Forelimb muscle (tissue), 1 donor: ENCODE results near the gene TMEM179. TPM values are rescaled to one million over a fixed set of nuclear protein-coding genes. Genes with fewer than 3 reads are reported as not detected.

ENCODE experiments used
- DNase-seq: peaks from one replicate; pipeline ENCODE4 v3.0.0-alpha.2; 2013; ENCODE audit warnings: low read depth
- polyA plus RNA-seq: library from polyadenylated mRNA; unstranded; fragments of 120-200 nt; gene quantifications from one replicate; pipeline ENCODE4 v1.2.1, GENCODE V29; 2013; ENCODE audit not compliant: insufficient read length

The TMEM179 gene
- polyA plus RNA-seq, 1 donor: 1.1 TPM

DNA sequence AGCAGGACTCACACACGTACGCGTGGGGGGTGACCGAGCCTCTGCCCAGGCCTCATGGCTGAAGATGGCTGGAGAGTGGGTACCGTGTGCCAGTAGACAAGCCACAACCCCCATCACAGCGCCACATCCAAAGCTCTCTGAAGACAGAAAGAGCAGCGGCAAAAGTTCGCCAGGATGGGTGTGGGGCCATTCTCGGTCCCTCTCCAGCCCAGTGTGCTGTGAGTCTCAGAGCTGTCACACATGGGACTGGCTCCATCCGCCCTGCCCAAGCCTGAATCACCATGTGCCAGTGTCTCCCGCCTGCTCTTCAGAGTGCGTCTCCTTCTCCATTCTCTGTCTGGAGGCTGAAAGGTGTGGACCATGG is 5.7 kb downstream of the TMEM179 start:
- DNase-seq: no peak

DNA sequence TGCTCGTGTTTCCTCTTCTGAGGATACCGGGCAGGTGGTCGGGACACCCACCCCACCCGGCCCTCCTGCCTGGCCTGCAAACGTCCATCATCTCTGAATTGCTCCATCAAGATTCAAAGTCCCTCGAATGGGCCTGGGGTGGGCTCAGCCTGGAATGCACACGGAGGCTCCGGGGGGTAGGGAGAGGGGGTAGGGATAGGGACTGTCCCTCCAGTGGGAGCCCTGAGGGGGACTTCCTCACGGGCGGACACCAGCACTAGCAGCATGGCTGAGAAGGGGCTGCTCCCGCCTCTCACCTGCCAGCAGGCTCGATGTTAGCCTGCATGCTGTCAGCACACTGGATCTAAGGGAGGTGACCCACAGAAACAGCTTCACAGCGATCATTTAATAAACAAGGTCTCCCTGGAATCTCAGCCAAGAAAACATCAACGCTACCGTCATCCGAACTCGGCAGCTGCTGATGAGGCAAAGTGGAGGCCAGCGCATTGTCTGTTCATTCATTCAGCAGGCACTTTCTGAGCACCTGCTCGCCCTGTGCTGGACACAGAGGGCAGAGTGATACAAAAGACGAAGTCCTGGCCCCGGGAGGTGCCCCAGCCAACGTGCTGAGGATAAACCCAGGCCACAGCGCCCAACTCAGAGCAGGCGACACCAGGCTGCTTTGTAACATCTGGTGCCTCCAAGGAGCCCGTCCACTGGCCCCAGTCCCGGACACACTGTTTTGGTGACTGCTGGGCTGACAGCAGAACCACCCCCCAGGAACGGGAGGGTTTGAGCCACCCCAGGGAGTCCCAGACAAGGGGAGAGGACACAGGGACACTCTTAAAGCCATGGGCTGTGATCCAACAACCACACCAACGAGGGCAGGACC is 6.3 kb downstream of the TMEM179 start:
- no peak for DNase-seq

DNA sequence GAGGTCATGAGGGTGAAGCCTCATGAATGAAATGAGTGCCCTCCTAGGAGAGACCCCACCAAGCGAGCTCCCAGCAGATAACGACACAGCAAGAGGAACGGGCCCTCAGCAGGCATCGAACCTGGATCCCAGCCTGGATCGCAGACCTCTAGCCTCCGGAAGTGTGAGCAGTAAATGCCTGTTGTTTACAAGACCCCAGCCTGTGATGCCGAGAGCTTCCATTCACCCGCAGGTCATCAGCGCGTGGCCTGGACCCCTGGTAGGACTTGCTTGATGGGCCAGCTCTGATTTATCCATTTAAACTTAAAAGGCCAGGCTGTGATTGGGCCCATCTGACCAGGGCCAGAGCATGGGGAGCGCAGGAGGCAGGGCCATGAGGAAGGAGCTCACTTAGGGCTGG is 7.0 kb downstream of the TMEM179 start:
- no peak for DNase-seq

DNA sequence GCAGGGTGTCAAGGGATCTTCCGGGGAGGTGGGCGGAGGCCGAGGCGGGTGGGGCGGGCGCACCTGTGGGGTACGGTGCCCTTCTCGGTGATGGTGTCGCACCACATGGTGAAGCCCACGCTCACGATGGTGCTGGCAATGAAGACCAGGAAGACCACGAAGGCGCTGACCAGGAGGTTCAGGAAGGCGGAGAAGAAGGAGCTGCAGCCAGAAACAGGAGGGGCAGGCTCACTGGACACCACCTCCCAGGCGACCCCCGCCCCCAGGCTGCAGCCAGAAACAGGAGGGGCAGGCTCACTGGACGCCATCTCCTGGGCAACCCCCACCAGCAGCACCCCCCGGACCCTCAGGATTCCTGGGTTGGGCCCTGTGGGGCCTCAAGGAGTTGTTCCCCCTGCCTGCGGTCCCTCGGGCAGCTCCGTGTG is 7.6 kb downstream of the TMEM179 start:
- DNase-seq: no peak

DNA sequence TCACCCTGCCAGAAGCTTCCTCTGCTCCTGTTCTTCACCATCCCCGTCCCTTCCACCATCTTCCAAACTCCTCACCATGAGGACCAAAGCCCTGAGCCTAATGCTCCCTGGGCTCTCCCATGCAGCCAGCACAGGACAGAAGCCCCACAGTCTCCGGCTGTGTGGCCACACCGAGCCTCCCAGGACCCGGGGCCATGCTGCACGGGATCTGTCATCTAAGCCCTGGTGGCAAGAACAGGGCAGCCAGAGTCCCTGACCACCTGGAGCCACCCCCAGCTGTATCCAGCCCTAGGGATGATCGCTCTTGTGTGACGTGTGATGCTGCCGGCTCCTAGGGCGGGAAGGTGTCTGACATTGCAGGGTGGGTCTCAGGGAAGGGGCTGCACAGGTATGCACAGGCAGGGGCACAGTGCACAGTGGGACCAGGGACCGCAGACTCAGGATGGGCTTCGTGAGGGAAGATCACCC is 8.1 kb downstream of the TMEM179 start:
- DNase-seq: no peak

DNA sequence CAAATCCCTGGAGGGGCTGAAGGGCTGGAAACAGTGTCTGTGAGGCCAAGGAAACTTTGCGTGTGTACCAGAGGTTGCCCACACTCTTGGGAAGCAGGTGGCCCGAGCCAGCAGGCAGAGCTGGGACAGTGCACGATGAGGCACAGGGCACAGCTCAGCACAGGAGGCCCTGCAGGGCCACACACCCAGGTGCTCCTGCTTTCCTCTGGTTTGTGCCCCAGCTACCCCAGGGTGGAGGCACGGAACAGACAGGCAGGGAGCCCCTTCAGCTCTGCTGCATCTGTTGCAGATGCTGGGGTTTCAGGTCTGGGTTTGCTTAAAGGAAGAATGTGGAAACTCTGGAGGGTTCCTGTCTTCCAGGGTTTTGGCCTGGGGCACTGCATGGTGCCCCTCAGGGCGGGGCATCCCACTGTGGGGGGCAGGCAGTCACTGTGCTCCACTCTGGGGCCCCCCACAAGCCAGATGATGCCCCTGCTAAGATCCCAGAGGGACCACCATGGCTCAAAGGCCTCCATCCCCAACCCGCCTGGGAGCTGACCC is 8.6 kb downstream of the TMEM179 start:
- no peak for DNase-seq

DNA sequence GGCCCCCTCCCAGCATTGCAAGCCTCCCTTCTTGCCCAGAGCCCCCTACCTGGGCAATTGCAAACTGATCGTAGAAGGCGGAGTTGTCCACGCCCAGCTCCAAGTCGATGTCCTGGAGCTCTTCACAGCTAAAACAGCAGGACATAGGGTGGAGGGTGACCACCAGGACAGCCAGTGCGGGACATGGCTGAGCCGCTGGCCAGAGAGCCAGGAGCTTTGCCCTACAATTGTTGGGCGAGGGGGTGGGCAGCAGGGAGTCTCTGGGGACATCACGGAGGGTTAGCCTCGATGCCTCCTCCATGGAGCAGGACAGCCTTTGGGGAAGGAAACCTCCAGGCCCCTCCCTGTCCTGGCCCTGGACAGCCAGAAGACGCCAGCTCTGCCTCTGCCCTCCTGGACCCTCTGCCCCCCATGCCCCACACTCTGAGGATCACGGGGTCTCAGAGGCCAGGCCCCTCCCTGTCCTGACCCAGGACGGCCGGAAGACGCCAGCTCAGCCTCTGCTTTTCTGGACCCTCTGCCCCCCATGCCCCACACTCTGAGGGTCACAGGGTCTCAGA is 9.4 kb downstream of the TMEM179 start:
- DNase-seq: no peak

DNA sequence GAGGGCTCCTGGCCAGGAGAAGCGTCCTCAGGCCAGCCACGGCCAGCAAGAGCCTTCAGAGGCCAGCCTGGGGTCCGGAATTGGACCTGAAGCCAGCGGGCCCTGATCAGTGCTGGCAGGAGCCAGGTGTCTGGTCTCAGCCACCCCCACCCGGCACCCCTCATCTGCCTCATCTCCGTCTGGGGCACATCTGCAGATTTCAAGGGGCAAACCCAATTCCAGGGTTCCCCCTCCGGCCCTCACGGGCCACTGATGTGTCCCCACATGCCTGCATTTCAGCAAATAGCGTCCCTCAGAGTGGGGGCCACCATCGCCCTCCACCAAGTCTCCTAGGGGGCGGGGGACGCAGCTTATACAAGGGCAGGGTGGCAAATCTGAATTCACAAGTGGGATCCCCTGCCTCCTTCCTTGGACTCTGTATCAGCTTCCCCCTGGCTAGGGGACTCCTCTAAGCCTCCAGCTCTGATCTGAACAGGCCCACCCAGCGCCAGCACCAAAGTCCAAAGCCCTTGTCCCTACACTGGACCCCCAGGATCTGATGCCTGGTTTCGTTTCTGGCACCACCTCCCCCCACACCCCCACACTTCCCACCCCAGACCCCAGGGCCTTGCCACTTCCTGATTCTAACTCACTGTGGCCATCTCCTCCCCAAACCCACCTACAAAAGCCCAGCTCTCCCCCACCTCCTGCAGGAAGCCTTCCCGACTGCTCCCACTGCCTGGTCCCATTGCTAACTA is 10.1 kb downstream of the TMEM179 start:
- DNase-seq: no peak

DNA sequence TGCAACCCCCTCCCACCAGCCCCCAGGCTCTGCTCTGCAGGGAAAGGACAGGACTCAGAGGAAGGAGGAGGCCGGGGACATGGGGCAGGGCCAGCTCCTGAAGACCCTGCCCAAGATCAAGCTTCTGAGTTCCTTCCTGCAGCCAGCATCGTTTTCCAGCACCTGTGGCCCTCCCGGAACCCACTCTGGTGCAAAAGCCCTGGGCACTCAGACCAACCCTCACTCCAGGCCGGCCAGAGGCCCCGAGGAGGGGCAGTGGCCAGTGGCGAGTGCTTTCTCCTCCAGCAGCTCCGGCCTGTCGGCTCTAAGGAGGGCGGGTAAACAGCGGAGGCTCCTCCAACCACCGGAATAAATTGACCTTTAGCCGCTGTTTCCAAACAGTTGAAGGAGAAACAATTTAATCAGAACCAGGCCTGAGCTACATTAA is 10.8 kb downstream of the TMEM179 start:
- no peak for DNase-seq

DNA sequence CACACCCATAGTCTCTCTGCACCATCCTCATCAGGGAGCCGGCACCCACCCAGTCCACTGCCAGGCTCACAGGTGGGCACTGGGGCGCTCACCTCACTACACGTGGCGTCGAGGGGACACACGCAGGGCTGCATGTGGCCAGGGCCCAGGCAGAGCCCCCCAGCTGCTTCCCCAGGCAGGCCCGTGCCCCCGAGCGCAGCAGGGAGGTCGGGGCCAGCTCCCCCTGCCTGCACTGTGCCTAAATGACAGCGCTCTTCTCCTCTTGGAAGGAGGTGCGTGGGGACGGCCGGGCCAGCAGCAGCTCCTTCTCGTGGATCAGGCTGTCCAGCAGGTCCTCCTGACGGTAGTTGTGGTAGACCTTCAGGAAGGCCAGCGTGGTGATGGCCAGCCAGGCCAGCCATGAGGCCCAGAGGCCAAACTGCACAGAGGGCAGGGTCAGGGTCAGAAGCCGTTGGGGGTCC is 11.3 kb downstream of the TMEM179 start:
- no peak for DNase-seq

DNA sequence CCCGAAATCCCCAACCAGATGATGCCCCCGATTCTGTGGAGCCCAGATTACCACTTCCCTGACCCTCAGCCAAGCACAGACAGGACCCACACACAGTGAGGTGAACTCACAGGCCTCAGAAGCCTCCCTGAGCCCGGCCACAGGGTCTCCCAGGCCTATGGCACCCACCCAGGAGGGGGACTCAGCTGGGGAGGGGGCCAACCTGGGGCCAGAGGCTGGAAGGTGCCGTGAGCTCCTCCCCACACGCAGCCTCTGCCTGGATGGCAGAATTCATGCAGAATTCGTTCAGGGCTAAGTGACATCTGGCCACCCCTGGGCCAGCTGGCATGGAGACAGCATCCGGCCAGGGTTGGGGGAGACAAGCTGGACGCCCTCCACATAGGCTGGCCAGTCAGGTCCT is 11.8 kb downstream of the TMEM179 start:
- no peak for DNase-seq

DNA sequence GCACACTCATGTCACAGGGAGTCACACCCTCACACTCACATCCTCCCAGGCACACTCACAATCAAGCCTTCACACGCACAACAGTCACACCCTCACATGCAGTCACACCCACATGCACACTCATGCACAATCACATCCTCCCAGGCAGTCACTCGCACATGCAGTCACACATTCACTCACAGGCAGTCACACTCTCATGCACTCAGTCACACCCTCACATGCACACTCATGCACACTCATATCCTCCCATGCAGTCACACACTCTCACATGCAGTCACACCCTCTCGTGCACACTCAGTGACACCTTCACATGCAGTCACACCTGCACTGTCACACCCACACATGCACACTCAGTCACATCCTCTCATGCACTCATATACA is 12.3 kb downstream of the TMEM179 start:
- DNase-seq: no peak

DNA sequence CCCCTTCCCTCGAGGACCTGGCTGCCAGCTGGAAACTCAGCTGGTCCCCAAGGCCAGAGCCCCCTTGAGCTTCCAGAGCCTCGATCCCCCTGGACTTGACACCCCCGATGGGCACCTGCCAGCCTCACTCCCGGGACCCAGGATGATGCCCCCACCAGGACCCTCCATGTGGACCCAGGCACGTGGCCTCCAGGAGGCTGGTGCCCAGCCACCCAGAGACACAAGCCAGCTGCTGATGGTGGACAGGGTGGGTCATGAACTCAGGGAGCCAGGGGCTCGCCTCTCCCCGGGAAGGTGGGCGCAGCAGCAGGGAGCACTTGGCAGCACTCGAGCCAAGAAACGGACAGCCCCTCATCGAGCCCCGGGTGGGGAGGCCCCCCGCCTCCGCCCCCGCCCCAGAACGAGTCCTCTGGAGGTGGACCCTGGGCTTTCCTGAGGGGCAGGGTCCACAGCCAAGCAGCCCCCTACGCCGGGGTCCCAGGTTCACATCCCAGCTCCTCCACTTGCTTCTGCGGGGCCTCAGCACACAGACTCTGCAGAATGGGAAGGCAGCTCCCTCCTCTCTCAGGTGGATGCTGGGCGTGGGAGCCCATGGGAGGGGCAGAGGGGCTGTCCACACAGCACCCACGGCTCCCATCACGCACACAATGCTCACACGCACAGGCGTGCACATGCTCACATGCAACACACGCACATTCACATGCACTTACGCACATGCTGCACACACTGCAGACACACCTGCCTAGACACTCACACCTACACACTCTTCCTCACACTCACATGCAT is 12.9 kb downstream of the TMEM179 start:
- DNase-seq: no peak

DNA sequence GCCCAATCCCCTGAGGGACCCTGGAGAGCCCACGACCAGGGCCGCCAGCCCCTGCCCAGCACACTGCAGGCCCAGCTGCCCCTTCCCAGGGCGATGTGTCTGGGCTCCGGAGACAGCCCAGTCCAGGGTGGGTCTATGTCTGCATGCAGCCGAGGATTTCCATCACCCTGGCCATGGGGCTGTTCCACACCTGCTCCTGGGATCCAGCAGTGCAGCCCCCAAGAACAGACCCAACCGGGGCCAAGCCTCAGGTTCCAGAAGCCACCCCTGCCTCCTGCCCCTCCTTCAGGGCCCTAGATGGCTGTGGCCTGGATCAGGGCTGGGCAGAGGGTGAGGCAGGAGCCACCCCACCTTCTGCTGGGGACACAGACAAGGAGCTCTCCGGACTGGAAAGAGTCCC is 13.5 kb downstream of the TMEM179 start:
- no peak for DNase-seq

DNA sequence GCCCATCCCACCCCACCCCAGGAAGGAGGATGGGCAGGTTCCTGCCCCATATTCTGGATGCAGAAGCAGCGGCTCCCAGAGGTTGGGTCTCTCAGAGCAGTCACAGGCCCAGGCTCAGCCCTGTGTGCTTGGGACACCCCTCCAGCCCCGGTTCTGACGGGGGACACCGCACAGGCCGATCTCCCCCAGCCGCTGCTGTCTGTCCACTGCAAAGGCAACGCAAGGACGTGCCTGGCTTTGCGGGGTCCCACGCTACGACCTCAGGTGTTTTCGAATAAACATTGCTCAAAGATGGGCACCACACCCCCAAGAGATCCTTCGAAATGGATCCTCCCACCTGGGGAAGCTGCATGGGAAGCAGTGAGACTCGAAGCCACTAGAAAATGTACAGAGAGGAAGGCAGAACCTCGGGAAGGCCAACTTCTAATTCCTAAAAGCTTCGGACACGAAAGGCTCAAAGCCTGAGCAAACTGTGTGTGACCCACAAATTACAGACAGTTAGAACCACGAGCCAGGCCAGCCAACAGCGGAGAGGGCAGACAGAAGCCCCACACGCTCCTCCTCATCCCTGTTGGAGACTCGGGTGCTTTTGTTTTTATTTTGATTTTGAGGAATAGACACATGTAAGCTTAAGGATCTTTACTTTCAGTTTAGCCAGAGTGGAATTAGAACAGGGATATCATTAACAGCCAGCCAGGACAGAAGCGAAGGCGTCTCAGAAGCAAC is 14.2 kb downstream of the TMEM179 start:
- no peak for DNase-seq

DNA sequence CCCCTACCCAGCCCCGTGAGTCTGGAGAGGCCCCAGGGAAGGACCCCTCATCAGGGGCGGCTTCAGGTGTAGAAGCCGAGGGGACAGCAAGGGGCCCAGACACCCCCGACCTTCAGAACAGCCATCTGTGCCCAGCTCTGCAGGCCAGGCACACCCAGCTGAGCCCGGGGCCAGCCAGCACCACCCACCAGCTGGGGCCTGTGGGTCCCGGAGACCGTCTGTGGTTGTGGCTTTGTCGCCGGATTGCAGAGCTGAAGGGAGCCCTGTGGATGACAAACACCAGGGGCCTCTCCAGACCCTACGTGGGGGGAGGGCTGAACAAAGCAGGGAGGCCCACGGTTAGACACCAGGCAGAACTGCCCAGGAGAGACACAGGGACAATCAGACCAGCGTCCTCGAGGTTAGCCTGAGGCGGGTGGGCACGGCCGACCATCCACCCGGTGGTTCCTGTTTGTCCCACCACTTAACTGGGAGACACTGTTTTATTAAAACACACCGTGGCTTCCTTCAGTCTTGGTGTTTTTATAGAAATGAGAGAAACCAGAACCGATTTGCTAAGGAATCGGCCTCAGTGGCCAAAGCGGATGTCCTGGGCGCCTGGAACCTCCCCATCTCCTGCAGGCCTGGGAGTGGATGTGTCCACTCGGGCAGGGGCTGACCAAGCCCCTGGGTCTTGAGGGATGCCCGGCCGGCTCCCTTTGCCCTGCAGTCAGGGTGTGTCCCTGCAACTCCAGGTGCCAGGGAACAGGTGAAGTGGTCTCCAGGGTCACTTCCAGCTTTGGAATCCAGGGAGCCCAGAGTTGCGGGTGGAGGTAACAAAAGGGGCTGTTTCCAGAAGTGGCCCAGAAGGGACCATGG is 15.0 kb downstream of the TMEM179 start:
- no peak for DNase-seq

DNA sequence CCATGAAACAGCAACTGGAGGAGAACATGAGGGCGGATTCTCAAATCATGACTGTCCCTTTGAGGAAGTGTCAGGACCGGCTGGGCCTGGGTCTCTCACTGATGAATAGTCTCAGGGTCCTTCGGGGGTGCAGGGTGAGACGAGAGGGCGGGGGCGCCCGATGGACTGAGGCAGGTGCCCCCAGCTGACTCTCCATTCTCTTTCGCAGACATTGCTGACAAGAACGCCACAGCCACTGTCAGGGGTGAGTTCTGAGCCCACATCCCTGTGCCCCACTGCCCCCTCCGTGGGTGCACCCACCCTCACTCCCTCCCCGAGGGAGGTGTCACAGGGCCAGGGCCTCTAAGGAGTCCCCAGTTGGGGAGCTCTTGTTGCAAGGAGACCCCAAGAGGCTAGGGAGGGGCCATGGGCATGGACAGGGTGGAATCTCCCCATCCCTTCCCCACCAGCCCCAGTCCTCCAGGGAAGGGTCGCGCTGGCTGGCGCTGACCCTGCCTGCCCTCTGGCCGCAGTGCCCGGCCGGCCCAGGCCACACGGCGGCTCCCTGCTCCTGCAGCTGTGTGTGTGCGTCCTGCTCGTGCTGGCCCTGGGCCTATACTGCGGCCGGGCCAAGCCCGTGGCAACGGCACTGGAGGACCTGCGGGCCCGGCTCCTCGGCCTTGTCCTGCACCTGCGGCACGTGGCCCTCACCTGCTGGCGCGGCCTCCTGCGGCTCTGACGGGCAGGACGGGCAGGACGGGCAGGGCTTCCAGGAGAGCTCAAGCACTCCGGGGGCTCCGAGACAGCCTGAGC is 16.3 kb downstream of the TMEM179 start:
- DNase-seq: no peak

DNA sequence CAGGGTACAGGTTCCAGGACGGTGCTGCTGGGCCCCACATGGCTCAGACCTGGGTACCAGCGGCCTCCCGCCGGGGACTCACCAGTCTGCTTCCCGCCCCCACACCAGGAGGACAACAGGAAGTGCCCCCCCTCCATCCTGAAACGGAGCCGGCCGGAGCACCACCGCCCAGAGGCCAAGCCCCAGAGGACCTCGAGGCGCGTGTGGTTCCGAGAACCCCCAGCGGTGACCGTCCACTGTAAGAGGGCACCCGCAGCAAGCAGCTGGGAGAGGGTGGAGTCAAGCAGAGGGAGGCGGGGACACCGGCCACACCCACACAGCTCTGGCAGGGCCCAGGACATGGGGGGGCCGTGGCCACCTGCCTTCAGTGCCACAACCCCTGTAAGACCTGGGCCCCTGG is 16.9 kb downstream of the TMEM179 start:
- DNase-seq: no peak
